ENCODE results near the gene SEPTIN10. TPM values are rescaled to one million over a fixed set of nuclear protein-coding genes. Genes with fewer than 3 reads are reported as not detected.

Gene SEPTIN10
- total RNA-seq, 1 experiment from 2014 or later = 113 TPM

GRCh38 chr2:109516445-109517117 lies 97.2 kb downstream of the SEPTIN10 start:
- Histone ChIP-seq H3K4me3 (replicated peaks in 1 of 2; ENCODE audit: low read depth in 1 of 2, low read length in 2 of 2) (no peak overlapping the region), H3K36me3 (ENCODE audit: control insufficient read depth in 1 of 2, insufficient read depth in 2 of 2, low read length in 2 of 2) (no peaks in the 10 kb centered on the region), H3K4me2 (ENCODE audit: low read length) (peak overlapping the region; percentile 35), H3K9me3 (ENCODE audit: control insufficient read depth in 1 of 2, insufficient read depth in 1 of 2, low read depth in 1 of 2, low read length in 2 of 2) (no peaks in the 10 kb centered on the region), H2AFZ (ENCODE audit: low read depth, low read length, poor library complexity, severe bottlenecking) (peak overlapping the region; percentile 10), H3K9me2 (ENCODE audit: insufficient read depth) (no peaks in the 10 kb centered on the region), H4K20me1 (ENCODE audit: insufficient read depth) (no peaks in the 10 kb centered on the region), H3K27me3 (ENCODE audit: insufficient read depth, low read length) (no peaks in the 10 kb centered on the region), H3K9ac (ENCODE audit: low read length) (no peak overlapping the region), H3K4me1 (ENCODE audit: control insufficient read depth in 1 of 2, insufficient read depth in 2 of 2, low read length in 2 of 2) (peaks cover 0 to 5% of the 10 kb centered on the region in 2 experiments; a peak in 1 of 4 replicates), H3K79me2 (ENCODE audit: insufficient read depth, low read length) (no peaks in the 10 kb centered on the region), H3K27ac (ENCODE audit: low read depth, low read length) (no peak overlapping the region)
- ChIA-PET POLR2A (no interaction called here), RAD21 (ENCODE audit: low non-redundant PET in 1 of 2, low total read pairs in 2 of 2, uncharacterized antibody in 2 of 2, unreplicated experiment in 2 of 2) (no interaction called here), CTCF (interaction anchor here (2.8 kb wide), 1 partner anchor 220 kb away, joined by 12 read pairs; no protein-coding TSS in a partner anchor)
- no TSS peak for BruUV-seq (replicated peaks)
- peak; percentile 100 for ATAC-seq
- DNase-seq (ENCODE audit: low read depth, low spot score) = peak; percentile 33
- intact Hi-C loops (cut with micrococcal nuclease) = loop anchor here (1.0 to 5.0 kb wide), 3 partner anchors 146 to 220 kb away; no protein-coding TSS in a partner anchor
- TF ChIP-seq MAX (IDR thresholded peaks at IDR 0.05) (no peak), SRF (IDR thresholded peaks at IDR 0.05; ENCODE audit: low read depth) (no peak), EZH2 (IDR thresholded peaks at IDR 0.05) (no peak), CEBPB (IDR thresholded peaks at IDR 0.05; ENCODE audit: low read depth) (no peak), ZBTB33 (IDR thresholded peaks at IDR 0.05; ENCODE audit: extremely low read depth, insufficient replicate concordance, low read length) (no peak), ZFX (IDR thresholded peaks at IDR 0.05) (no peak), CTCF (IDR thresholded peaks at IDR 0.05 in 2 of 3, conservative IDR thresholded peaks at IDR 0.05 in 1 of 3; ENCODE audit: borderline replicate concordance in 1 of 3, insufficient read depth in 1 of 3, low read depth in 2 of 3, low read length in 2 of 3) (peak; percentile 91 to 94 (median 93)), ZNF274 (IDR thresholded peaks at IDR 0.05; ENCODE audit: low read depth, low read length) (no peak), REST (IDR thresholded peaks at IDR 0.05; ENCODE audit: low read depth) (no peak), YY1 (IDR thresholded peaks at IDR 0.05; ENCODE audit: extremely low read depth, insufficient replicate concordance, low read depth, low read length) (peak; percentile 52), JUND (IDR thresholded peaks at IDR 0.05) (no peak), RAD21 (IDR thresholded peaks at IDR 0.05; ENCODE audit: low read depth) (peak; percentile 98), CBX3 (IDR thresholded peaks at IDR 0.05; ENCODE audit: low read depth) (no peak), POLR2AphosphoS5 (IDR thresholded peaks at IDR 0.05; ENCODE audit: low read depth, low read length) (no peak)
